Adrenal gland (tissue), 5 donors: Measurements from ENCODE around the gene IGHMBP2.

Experiments used
- CTCF ChIP-seq, 6 experiments: fragments of 450-650 bp in 4 of 6; fragments of 200-600 bp in 2 of 6; sonication (generic) in 1 of 6; IDR thresholded peaks; 1 replicate in 5 of 6; 2 replicates in 1 of 6; pipeline versions ENCODE4 v1.5.1 to v1.8.0; 2016 to 2021; ENCODE audit warnings: antibody characterized with exemption in 6 of 6, mild to moderate bottlenecking in 2 of 6, moderate library complexity in 1 of 6
- POLR2A ChIP-seq, 2 donors: fragments of 450-650 bp; IDR thresholded peaks; one replicate each; pipeline ENCODE4 v1.6.1; 2017; ENCODE audit warnings: antibody characterized with exemption in 2 of 2, mild to moderate bottlenecking in 2 of 2, moderate library complexity in 1 of 2
- donor health status: DM: no; HTN: no; CAD: no.

- no peak for TF ChIP-seq CTCF (IDR thresholded peaks at IDR 0.05)
- no peak for TF ChIP-seq POLR2A (IDR thresholded peaks at IDR 0.05)
Observed at GRCh38 chr11:68969386-68969785, 65.7 kb downstream of the IGHMBP2 start.
